Spleen (tissue), 7 donors: ENCODE measurements around the gene TNKS1BP1.

Source experiments
- CTCF ChIP-seq, 11 experiments: fragments of 200-600 bp in 7 of 11; fragments of 450-650 bp in 4 of 11; sonication (generic) in 4 of 11; IDR thresholded peaks in 8 of 11; conservative IDR thresholded peaks in 3 of 11; 1 replicate in 7 of 11; 2 replicates in 4 of 11; pipeline versions ENCODE4 v1.4.0 to v1.8.0; 2016 to 2021; ENCODE audit warnings: antibody characterized with exemption in 11 of 11, inconsistent platforms in 4 of 11, mild to moderate bottlenecking in 1 of 11
- POLR2A ChIP-seq, 3 donors: fragments of 450-650 bp; IDR thresholded peaks; one replicate each; pipeline ENCODE4 v1.5.1; 2017; ENCODE audit warnings: antibody characterized with exemption in 3 of 3, mild to moderate bottlenecking in 1 of 3
- POLR2AphosphoS5 ChIP-seq, 3 donors: sonication (generic); formaldehyde crosslinking; IDR thresholded peaks; one replicate each; pipeline ENCODE4 v1.5.1; 2017; ENCODE audit warnings: antibody characterized with exemption in 3 of 3
- donor health status: DM: no; HTN: no; CAD: no; lungs with moderate emphysema.
- donor health status: DM: no; HTN: no; CAD: no.
- donor health status: DM: no; HTN: no; CAD: no.

- TF ChIP-seq CTCF (IDR thresholded peaks at IDR 0.05 in 8 of 11, conservative IDR thresholded peaks at IDR 0.05 in 3 of 11) (no peak), POLR2AphosphoS5 (IDR thresholded peaks at IDR 0.05) (no peak), POLR2A (IDR thresholded peaks at IDR 0.05) (no peak)
Measured at GRCh38 chr11:57343825-57344224, 19.1 kb upstream of the TNKS1BP1 start.
